Mesendoderm (in vitro differentiated cells): ENCODE measurements around the gene NTF3.
A peak's percentile ranks its signal among the peaks of the same experiment; 100 is the strongest.

Experiments
- DNase-seq: peaks from one replicate; pipeline ENCODE4 v3.0.0; 2013
- H2AK5ac ChIP-seq: 2 replicates; pipeline ENCODE4 v1.6.1; 2013; ENCODE audit warnings: low read length, inconsistent platforms
- H2BK120ac ChIP-seq: 2 replicates; pipeline ENCODE4 v1.6.1; 2013; ENCODE audit warnings: low read depth, mild to moderate bottlenecking, low read length, moderate library complexity, mixed read lengths
- H2BK15ac ChIP-seq: replicated peaks from 2 replicates; pipeline ENCODE4 v1.6.1; 2013; ENCODE audit warnings: low read depth, mild to moderate bottlenecking, moderate library complexity
- H2BK5ac ChIP-seq: 2 replicates; pipeline ENCODE4 v1.6.1; 2013; ENCODE audit warnings: low read length, inconsistent platforms
- H3K18ac ChIP-seq: 2 replicates; pipeline ENCODE4 v1.6.1; 2013; ENCODE audit warnings: mild to moderate bottlenecking, low read length, mixed read lengths
- H3K23ac ChIP-seq: one replicate; pipeline ENCODE4 v1.6.1; 2013; ENCODE audit warnings: low read length
- H3K27ac ChIP-seq: 2 replicates; pipeline ENCODE4 v1.5.1; 2013; ENCODE audit warnings: low read depth, mild to moderate bottlenecking, inconsistent platforms, low read length, moderate library complexity
- H3K27me3 ChIP-seq: 2 replicates; pipeline ENCODE4 v1.6.1; 2013; ENCODE audit warnings: low read length, control low read depth, mild to moderate bottlenecking, inconsistent platforms; ENCODE audit not compliant: insufficient read depth, poor library complexity
- H3K36me3 ChIP-seq: 2 replicates; pipeline ENCODE4 v1.6.1; 2013; ENCODE audit warnings: low read length, inconsistent platforms; ENCODE audit not compliant: control insufficient read depth, insufficient read depth
- H3K4ac ChIP-seq: one replicate; pipeline ENCODE4 v1.6.1; 2013; ENCODE audit warnings: low read depth, mild to moderate bottlenecking, low read length, moderate library complexity
- H3K4me1 ChIP-seq: 2 replicates; pipeline ENCODE4 v1.6.1; 2013; ENCODE audit warnings: low read depth, low read length, inconsistent platforms; ENCODE audit not compliant: control insufficient read depth
- H3K4me2 ChIP-seq: 2 replicates; pipeline ENCODE4 v1.6.1; 2013; ENCODE audit warnings: low read length
- H3K4me3 ChIP-seq: 2 replicates; pipeline ENCODE4 v1.5.1; 2013; ENCODE audit warnings: mild to moderate bottlenecking, low read length
- H3K56ac ChIP-seq: one replicate; pipeline ENCODE4 v1.6.1; 2013; ENCODE audit warnings: low read length
- H3K79me1 ChIP-seq: 2 replicates; pipeline ENCODE4 v1.6.1; 2013; ENCODE audit warnings: low read length, inconsistent platforms
- H3K79me2 ChIP-seq: 2 replicates; pipeline ENCODE4 v1.6.1; 2013; ENCODE audit warnings: mild to moderate bottlenecking, low read length; ENCODE audit not compliant: control insufficient read depth, insufficient read depth
- H3K9ac ChIP-seq: 2 replicates; pipeline ENCODE4 v1.6.1; 2013; ENCODE audit warnings: low read length, inconsistent platforms
- H4K5ac ChIP-seq: one replicate; pipeline ENCODE4 v1.6.1; 2013; ENCODE audit warnings: low read length
- H4K8ac ChIP-seq: one replicate; pipeline ENCODE4 v1.6.1; 2013; ENCODE audit warnings: low read depth, mild to moderate bottlenecking, control low read depth, low read length, moderate library complexity
- WGBS: extraction: QIAGEN DNeasy Blood & Tissue Kit; methylation state at CpG from one replicate; pipeline ENCODE4 v1.1.7; 2013; ENCODE audit warnings: low lambda C conversion rate, missing lambda C conversion rate; ENCODE audit not compliant: insufficient coverage; ENCODE audit errors: extremely low coverage; 5-methylcytosine and 5-hydroxymethylcytosine counted together

Gene NTF3

DNA sequence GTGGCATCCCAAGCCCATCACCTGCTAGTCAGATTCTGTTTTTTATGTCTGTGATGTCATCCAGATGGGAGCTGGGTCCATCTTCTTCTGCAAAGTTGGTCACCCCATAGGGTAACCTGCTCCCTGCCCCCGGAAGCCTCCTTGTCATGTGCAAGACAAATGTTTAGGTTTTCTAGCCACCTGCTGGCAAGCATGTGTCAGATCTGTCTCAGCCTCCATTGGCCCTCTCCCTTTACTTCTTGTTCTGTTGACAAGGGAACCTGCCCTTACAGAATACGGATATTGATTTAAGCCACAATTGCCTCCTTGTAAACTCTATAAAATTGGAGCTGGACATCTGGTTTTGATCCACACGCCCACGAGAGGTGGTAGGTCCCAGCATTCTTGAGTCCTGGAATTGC lies 7.5 kb downstream of the NTF3 start:
- H3K4me2 ChIP-seq: no peak overlapping the region

DNA sequence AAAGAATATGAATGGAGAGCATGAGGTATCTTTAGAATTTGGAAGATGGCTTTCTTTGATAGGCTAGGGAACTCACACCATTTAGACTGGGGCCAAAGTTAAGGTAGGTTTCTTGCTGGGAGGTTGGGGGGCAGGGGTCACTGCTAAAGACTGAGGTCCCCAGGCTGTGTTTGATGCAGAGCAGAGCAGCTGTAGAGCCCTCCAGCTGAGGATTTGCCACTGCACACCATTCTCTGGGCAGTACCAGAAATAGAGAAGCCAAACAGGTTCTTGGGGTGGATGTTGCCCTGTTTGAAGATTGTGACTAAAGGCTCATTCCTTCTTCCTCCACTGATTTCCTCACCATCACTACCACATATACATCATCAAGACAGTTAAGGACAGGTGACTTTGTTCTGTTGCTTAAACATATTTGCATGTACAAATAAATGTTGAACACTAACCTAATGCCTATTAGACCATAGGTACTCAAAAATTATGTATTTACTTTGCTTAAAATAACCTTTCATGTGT lies 7.9 kb downstream of the NTF3 start:
- H3K36me3 ChIP-seq: no peaks in the 10 kb centered on the region
- no peak overlapping the region for H2BK5ac ChIP-seq
- H3K18ac ChIP-seq: no peak overlapping the region
- no peak overlapping the region for H2AK5ac ChIP-seq
- H3K27me3 ChIP-seq: peaks cover 12% of the 10 kb centered on the region
- no peak overlapping the region for H3K56ac ChIP-seq
- no peak overlapping the region for H3K23ac ChIP-seq
- no peak overlapping the region for H3K4me2 ChIP-seq
- no peak for DNase-seq
- H4K8ac ChIP-seq: no peak overlapping the region
- H3K27ac ChIP-seq: no peak overlapping the region
- no peak overlapping the region for H2BK120ac ChIP-seq
- peaks cover under 1% of the 10 kb centered on the region for H3K79me1 ChIP-seq
- H3K4me3 ChIP-seq: no peak overlapping the region
- no peak overlapping the region for H3K4ac ChIP-seq
- no peak overlapping the region for H4K5ac ChIP-seq
- H3K79me2 ChIP-seq: peaks cover 2% of the 10 kb centered on the region
- H3K9ac ChIP-seq: no peak overlapping the region
- peaks cover 10% of the 10 kb centered on the region for H3K4me1 ChIP-seq
- no peak overlapping the region for H2BK15ac ChIP-seq

More for the DNA sequence above, 7.5 kb downstream of the NTF3 start:
- Histone ChIP-seq H3K79me1 (peaks cover 1% of the 10 kb centered on the region), H4K8ac (no peak overlapping the region), H3K79me2 (peaks cover 2% of the 10 kb centered on the region), H3K56ac (no peak overlapping the region), H3K4me3 (no peak overlapping the region), H3K27ac (no peak overlapping the region), H3K36me3 (no peaks in the 10 kb centered on the region), H2AK5ac (no peak overlapping the region), H3K27me3 (peaks cover 14% of the 10 kb centered on the region), H2BK120ac (no peak overlapping the region), H2BK15ac (no peak overlapping the region), H3K4ac (no peak overlapping the region), H3K18ac (no peak overlapping the region), H3K23ac (no peak overlapping the region), H4K5ac (no peak overlapping the region), H2BK5ac (no peak overlapping the region), H3K4me1 (peaks cover 10% of the 10 kb centered on the region), H3K9ac (no peak overlapping the region)
- no CpG with 5 or more reads among the region's 4 CpGs for WGBS
- DNase-seq: peak; percentile 29

DNA sequence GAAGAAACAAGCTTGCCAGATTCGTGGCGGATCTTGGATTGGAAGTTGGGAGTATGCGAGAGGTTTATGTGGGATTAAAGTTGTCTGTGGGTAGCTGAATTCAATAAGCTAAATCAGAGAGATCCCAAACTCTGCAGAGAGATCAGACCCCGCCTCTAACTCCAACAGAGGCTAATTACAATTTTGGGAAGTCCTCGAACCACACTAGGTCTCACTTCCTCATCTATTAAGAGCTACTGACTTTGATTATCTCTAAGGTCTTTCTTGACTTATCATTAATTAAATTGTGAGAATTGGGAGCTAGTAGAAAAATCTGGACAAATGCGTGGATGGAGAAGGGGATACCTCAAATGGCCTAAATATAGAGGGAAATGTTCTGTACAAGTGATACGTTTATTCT lies 9.1 kb downstream of the NTF3 start:
- H3K23ac ChIP-seq: no peak overlapping the region
- H2BK15ac ChIP-seq: no peak overlapping the region
- H3K79me1 ChIP-seq: no peaks in the 10 kb centered on the region
- peaks cover under 1% of the 10 kb centered on the region for H3K27me3 ChIP-seq
- H3K18ac ChIP-seq: no peak overlapping the region
- no peaks in the 10 kb centered on the region for H3K79me2 ChIP-seq
- no peak overlapping the region for H2AK5ac ChIP-seq
- H3K27ac ChIP-seq: no peak overlapping the region
- peaks cover 10% of the 10 kb centered on the region for H3K4me1 ChIP-seq
- H2BK120ac ChIP-seq: no peak overlapping the region
- H2BK5ac ChIP-seq: no peak overlapping the region
- H3K4me2 ChIP-seq: no peak overlapping the region
- no peak overlapping the region for H3K4ac ChIP-seq
- H3K9ac ChIP-seq: no peak overlapping the region
- H4K5ac ChIP-seq: no peak overlapping the region
- 100% methylated on average over 1 of the region's 7 CpGs for WGBS
- no peak overlapping the region for H3K4me3 ChIP-seq
- no peak overlapping the region for H3K56ac ChIP-seq
- no peaks in the 10 kb centered on the region for H3K36me3 ChIP-seq
- no peak overlapping the region for H4K8ac ChIP-seq
- DNase-seq: no peak

DNA sequence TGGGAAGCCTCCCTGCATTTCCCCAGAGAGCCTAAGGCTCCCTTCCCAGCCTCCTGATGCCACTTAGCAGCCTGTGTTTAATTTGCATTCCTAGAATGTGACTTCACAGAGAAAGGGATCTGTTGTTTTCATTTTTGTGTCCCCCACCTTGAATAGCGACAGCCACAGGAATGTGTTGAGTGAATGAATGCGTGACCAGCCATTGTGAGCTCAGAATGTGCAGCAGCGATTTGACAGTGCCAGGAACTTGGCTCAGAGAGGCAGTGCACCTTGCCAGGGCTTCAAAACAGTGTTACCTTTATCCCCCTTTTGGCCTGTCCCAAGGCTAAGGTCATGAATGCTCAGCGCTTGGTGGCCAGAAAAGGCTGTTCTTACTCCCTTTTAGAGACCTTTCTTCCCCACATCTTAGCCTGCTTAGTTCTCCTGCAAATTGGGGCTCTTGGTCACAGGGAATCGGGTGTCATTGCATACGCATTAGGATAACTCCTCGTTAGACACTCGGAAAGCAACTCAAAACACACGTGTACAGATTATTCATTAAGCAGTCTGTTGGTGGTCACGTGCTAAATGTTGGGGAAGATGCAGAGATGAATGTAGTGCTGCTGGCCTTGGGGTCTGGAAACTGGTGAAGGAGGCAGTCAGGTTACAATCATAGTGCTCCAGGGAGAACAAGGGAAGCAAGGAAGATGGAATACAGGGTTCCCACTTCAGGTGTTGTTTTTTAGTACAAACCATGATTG lies 9.8 kb downstream of the NTF3 start:
- Histone ChIP-seq H3K79me2 (no peaks in the 10 kb centered on the region), H3K36me3 (no peaks in the 10 kb centered on the region), H2BK5ac (no peak overlapping the region), H2BK15ac (no peak overlapping the region), H2BK120ac (no peak overlapping the region), H3K4me1 (peaks cover 10% of the 10 kb centered on the region), H3K79me1 (no peaks in the 10 kb centered on the region), H3K9ac (no peak overlapping the region), H3K4me2 (no peak overlapping the region), H3K4me3 (no peak overlapping the region), H4K8ac (no peak overlapping the region), H4K5ac (no peak overlapping the region), H3K23ac (no peak overlapping the region), H3K18ac (no peak overlapping the region), H2AK5ac (no peak overlapping the region), H3K4ac (no peak overlapping the region), H3K27me3 (no peaks in the 10 kb centered on the region), H3K56ac (no peak overlapping the region), H3K27ac (no peak overlapping the region)
- WGBS: no CpG with 5 or more reads among the region's 10 CpGs
- peak; percentile 92 for DNase-seq

DNA sequence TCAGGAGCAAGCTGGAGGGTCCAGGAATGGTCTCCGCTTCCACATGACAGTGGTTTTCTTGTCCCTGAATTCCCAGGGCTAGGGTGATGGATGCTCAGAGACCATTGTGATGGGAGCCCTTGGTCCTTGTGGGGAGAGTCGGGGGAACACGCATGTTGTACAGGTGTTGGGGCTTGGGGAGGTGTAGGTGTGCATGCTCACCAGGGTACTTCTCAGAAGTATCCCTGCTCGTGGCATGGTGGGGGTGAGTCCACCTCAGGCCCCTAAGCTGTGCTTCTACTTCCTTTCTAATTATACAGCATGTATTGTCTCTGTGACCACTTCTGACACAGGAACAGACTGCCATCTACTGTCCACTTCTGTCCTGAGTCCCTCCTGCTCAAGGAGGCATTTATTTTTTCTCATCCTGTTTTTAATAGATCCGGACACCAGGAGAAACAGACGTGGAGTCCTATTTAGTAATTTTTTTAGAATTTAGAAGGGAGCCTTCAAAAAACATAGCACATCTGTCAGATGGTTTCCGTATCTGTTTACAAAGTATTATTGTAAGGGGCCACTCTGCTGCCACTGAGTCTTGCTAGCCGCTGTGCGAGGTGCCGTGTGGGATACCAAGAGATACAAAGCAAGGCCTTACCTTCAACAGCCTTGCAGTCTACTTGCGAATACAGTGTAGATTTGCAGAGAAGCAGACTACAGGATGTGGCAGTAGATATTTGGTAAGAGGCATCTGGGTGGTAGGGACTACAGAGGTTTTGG lies 10.5 kb downstream of the NTF3 start:
- H4K5ac ChIP-seq: no peak overlapping the region
- no peak overlapping the region for H2BK15ac ChIP-seq
- H2BK5ac ChIP-seq: no peak overlapping the region
- H4K8ac ChIP-seq: no peak overlapping the region
- peaks cover 10% of the 10 kb centered on the region for H3K4me1 ChIP-seq
- no peaks in the 10 kb centered on the region for H3K79me1 ChIP-seq
- H3K23ac ChIP-seq: no peak overlapping the region
- no peak overlapping the region for H3K56ac ChIP-seq
- no peaks in the 10 kb centered on the region for H3K79me2 ChIP-seq
- H2AK5ac ChIP-seq: no peak overlapping the region
- no peaks in the 10 kb centered on the region for H3K27me3 ChIP-seq
- no peak overlapping the region for H3K18ac ChIP-seq
- no peak overlapping the region for H3K4me2 ChIP-seq
- no peak overlapping the region for H3K4ac ChIP-seq
- WGBS: no CpG with 5 or more reads among the region's 11 CpGs
- H3K27ac ChIP-seq: no peak overlapping the region
- DNase-seq: peak; percentile 75
- no peaks in the 10 kb centered on the region for H3K36me3 ChIP-seq
- no peak overlapping the region for H3K4me3 ChIP-seq
- no peak overlapping the region for H3K9ac ChIP-seq
- H2BK120ac ChIP-seq: no peak overlapping the region
